GM12878 (cell line): ENCODE data around the gene MARCHF9. TPM values are rescaled to one million over a fixed set of nuclear protein-coding genes. Genes with fewer than 3 reads are reported as not detected.

ENCODE experiments used
- ATAC-seq: fragments of 200-7000 bp; cut with Tn5 transposase; 3 replicates; pipeline ENCODE4 v1.9.1; 2020; ENCODE audit warnings: mild to moderate bottlenecking, moderate library complexity
- BruUV-seq: library from RNA; stranded (reverse); fragments of 400-500 nt; replicated peaks from 2 replicates; lab custom pipeline; 2021; lab: Mats Ljungman, UMichigan
- CTCF ChIA-PET: fragments of 300-600 bp; sonication (Branson Sonifier 250); formaldehyde crosslinking; extraction: SDS; loops from one replicate; lab custom pipeline; 2021; ENCODE audit warnings: inconsistent platforms; lab: Yijun Ruan, JAX
- POLR2A ChIA-PET: fragments of 350-600 bp; formaldehyde crosslinking; extraction: SDS; loops from one replicate; lab custom pipeline; 2021; ENCODE audit warnings: inconsistent platforms; lab: Charles Lee
- RAD21 ChIA-PET: fragments of 300-600 bp; sonication (Branson Sonifier 250); formaldehyde crosslinking; loops from one replicate; lab custom pipeline; 2023; ENCODE audit warnings: antibody characterized with exemption; ENCODE audit not compliant: unreplicated experiment; lab: Charles Lee
- SMC1A ChIA-PET: fragments of 300-600 bp; sonication (Branson Sonifier 250); formaldehyde crosslinking; loops from one replicate; lab custom pipeline; 2023; ENCODE audit not compliant: unreplicated experiment, uncharacterized antibody; lab: Charles Lee
- DNase-seq: peaks from one replicate; pipeline ENCODE4 v3.0.0-alpha.2; 2011; ENCODE audit warnings: low read depth, low spot score
- FAIRE-seq: peaks from 3 replicates; lab custom pipeline; 2011; peaks lifted over from hg19 to GRCh38; lab: Jason Lieb, UNC
- H2AFZ ChIP-seq: 2 replicates; pipeline ENCODE4 v1.6.0; 2011; ENCODE audit warnings: low read depth, low read length, control low read depth; ENCODE audit not compliant: control insufficient read depth
- H3K27ac ChIP-seq: 2 replicates; pipeline ENCODE4 v1.5.1; 2011; ENCODE audit warnings: control low read depth; ENCODE audit not compliant: control insufficient read depth, insufficient read depth
- H3K27me3 ChIP-seq, 2 experiments: replicated peaks in 1 of 2; 2 replicates each; pipeline versions ENCODE4 v1.6.0 to v1.6.1; 2011; ENCODE audit warnings: low read length in 1 of 2; ENCODE audit not compliant: control insufficient read depth in 2 of 2, insufficient read depth in 2 of 2
- H3K36me3 ChIP-seq, 2 experiments: 2 replicates each; pipeline ENCODE4 v1.5.1; 2011; ENCODE audit warnings: low read length in 1 of 2; ENCODE audit not compliant: control insufficient read depth in 2 of 2, insufficient read depth in 2 of 2
- H3K4me1 ChIP-seq: 2 replicates; pipeline ENCODE4 v1.6.1; 2011; ENCODE audit warnings: mild to moderate bottlenecking, low read length, moderate library complexity, mixed read lengths; ENCODE audit not compliant: control insufficient read depth, insufficient read depth
- H3K4me2 ChIP-seq: 2 replicates; pipeline ENCODE4 v1.6.0; 2011; ENCODE audit warnings: control low read depth; ENCODE audit not compliant: control insufficient read depth, insufficient read depth
- H3K4me3 ChIP-seq: fragments of 200-600 bp; sonication (generic); 2 replicates; pipeline ENCODE4 v1.5.1; 2016
- H3K79me2 ChIP-seq: 2 replicates; pipeline ENCODE4 v1.6.0; 2011; ENCODE audit warnings: low read length; ENCODE audit not compliant: control insufficient read depth, insufficient read depth
- H3K9ac ChIP-seq: 2 replicates; pipeline ENCODE4 v1.8.0; 2011; ENCODE audit warnings: low read length, control low read depth, mixed read lengths; ENCODE audit not compliant: control insufficient read depth, insufficient read depth
- H3K9me3 ChIP-seq: replicated peaks from 3 replicates; pipeline ENCODE4 v1.5.1; 2011; ENCODE audit warnings: mild to moderate bottlenecking, low read length; ENCODE audit not compliant: control insufficient read depth, insufficient read depth
- H4K20me1 ChIP-seq: 2 replicates; pipeline ENCODE4 v1.6.0; 2011; ENCODE audit not compliant: control insufficient read depth, insufficient read depth
- EGR1 ChIP-seq, 2 experiments: IDR thresholded peaks; 1 replicate in 1 of 2; 2 replicates in 1 of 2; pipeline ENCODE4 v1.6.1; 2011 to 2012; ENCODE audit warnings: low read depth in 2 of 2, low read length in 2 of 2, borderline replicate concordance in 1 of 2, mild to moderate bottlenecking in 1 of 2, moderate library complexity in 1 of 2
- FOXK2 ChIP-seq: fragments of 450-650 bp; IDR thresholded peaks from 2 replicates; pipeline ENCODE4 v1.6.1; 2017; ENCODE audit warnings: mild to moderate bottlenecking, moderate library complexity
- MLLT1 ChIP-seq: fragments of 450-650 bp; IDR thresholded peaks from 2 replicates; pipeline ENCODE4 v1.6.1; 2016; ENCODE audit warnings: mild to moderate bottlenecking
- MTA3 ChIP-seq: IDR thresholded peaks from 2 replicates; pipeline ENCODE4 v1.6.1; 2012; ENCODE audit warnings: low read length, inconsistent platforms, borderline replicate concordance
- NBN ChIP-seq: fragments of 450-650 bp; IDR thresholded peaks from 2 replicates; pipeline ENCODE4 v1.6.1; 2016
- POLR2AphosphoS2 ChIP-seq: IDR thresholded peaks from 2 replicates; pipeline ENCODE4 v1.6.1; 2011; ENCODE audit warnings: low read depth, mild to moderate bottlenecking, low read length, improper control_type of control experiment, moderate library complexity
- RBBP5 ChIP-seq: fragments of 200-600 bp; sonication (generic); conservative IDR thresholded peaks from 2 replicates; pipeline ENCODE4 v1.6.1; 2016
- RELA ChIP-seq: fragments of 450-650 bp; IDR thresholded peaks from 2 replicates; pipeline ENCODE4 v1.8.0; 2014; ENCODE audit warnings: borderline replicate concordance; ENCODE audit not compliant: partially characterized antibody
- SPI1 ChIP-seq: IDR thresholded peaks from 2 replicates; pipeline ENCODE4 v1.6.1; 2011; ENCODE audit warnings: low read depth, mild to moderate bottlenecking, low read length, moderate library complexity, borderline replicate concordance; ENCODE audit not compliant: insufficient read depth
- SUPT20H ChIP-seq: IDR thresholded peaks from 2 replicates; pipeline ENCODE4 v1.6.1; 2011; ENCODE audit warnings: low read depth, mild to moderate bottlenecking, low read length, moderate library complexity, borderline replicate concordance; ENCODE audit not compliant: control insufficient read depth
- ZNF274 ChIP-seq: IDR thresholded peaks from one replicate; pipeline ENCODE4 v1.8.0; 2011; ENCODE audit not compliant: insufficient read length, insufficient read depth
- WGBS: methylation state at CpG from one replicate; pipeline ENCODE4 v1.1.6; 2016; ENCODE audit warnings: low lambda C conversion rate; ENCODE audit not compliant: insufficient replicate concordance, insufficient coverage; ENCODE audit errors: missing lambda C conversion rate; 5-methylcytosine and 5-hydroxymethylcytosine counted together
- in situ Hi-C: fragments of 300-500 bp; cut with MboI; formaldehyde crosslinking; loops from 9 replicates; pipeline ENCODE4 v1.14.3; 2018; ENCODE audit warnings: mixed read lengths
- intact Hi-C: fragments of 100-400 bp; cut with micrococcal nuclease; formaldehyde crosslinking; loops from one replicate; pipeline ENCODE4 v1.14.2; 2022; ENCODE audit not compliant: unreplicated experiment
- polyA plus RNA-seq, 11 experiments: library from polyadenylated mRNA; depleted of rRNA in 4 of 11; unstranded in 6 of 11; stranded (reverse) in 5 of 11; fragments of >200 nt; fragmentation: Nextera tagmentation in 4 of 11; fragmentation: Illumina TruSeq in 1 of 11; extraction: Ambion mirVana in 4 of 11; extraction: Trizol in 1 of 11; gene quantifications; 1 replicate in 1 of 11; 2 replicates in 10 of 11; pipeline versions ENCODE4 v1.2.1 to v1.2.3, GENCODE V29; 2011 to 2016; ENCODE audit warnings: inconsistent platforms in 2 of 11, missing spikeins in 2 of 11, low read depth in 1 of 11
- total RNA-seq, 4 experiments: library from RNA; depleted of rRNA in 3 of 4; stranded (reverse); fragments of >200 nt in 3 of 4; fragmentation: Illumina TruSeq in 1 of 4; extraction: Trizol in 1 of 4; gene quantifications; 2 replicates each; pipeline versions ENCODE4 v1.2.1 to v1.2.3, GENCODE V29; 2013 to 2021

MARCHF9 gene
- total and polyA plus RNA-seq, 10 of the 15 experiments (the other 5 are each of a cell fraction or from before 2014, with no cell fraction given) = 2.4 to 29.3 (median 13.0) TPM

DNA sequence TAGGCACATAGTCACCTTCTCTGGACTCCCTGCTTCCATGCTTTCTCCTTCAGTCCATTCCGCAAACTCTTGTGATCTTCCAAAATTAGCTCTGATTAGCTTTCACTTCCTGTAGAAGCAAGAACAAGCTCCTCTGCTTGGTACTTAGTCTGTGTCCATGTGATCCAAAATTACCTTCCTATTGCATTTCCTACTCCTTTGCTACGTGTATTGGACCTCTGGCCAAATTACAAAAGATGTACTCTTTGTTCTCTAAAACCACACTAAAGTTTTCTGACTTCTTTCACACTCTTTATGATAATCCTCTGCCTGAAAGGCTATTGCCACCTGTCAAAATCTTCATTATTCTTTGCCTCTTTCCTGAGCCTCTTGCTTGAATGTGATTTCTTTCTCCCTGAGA is 26.9 kb downstream of the MARCHF9 start:
- intact Hi-C loops (loop anchor here (1.0 kb wide), 1 partner anchor 124 kb away; no protein-coding TSS in a partner anchor), in situ Hi-C loops (no loop called here)
- H3K27me3 ChIP-seq = no peaks in the 10 kb centered on the region
- H3K79me2 ChIP-seq = peaks cover 15% of the 10 kb centered on the region
- RAD21 ChIA-PET = interaction anchor here (0.7 to 1.3 kb wide), 5 partner anchors 9 to 160 kb away, joined by 3 to 5 read pairs (median 4); partner anchors contain the start of genes ATP23, CYP27B1, EEF1AKMT3 and METTL1
- CTCF ChIA-PET = interaction anchor here (0.6 to 2.1 kb wide), 12 partner anchors 9 to 189 kb away, joined by 3 to 16 read pairs (median 5); partner anchors contain the start of genes EEF1AKMT3 and METTL1
- peak overlapping the region; percentile 46; the same call in 1 of the 2 replicates for H3K4me2 ChIP-seq
- no peak overlapping the region for H3K4me3 ChIP-seq
- H3K9me3 ChIP-seq = no peaks in the 10 kb centered on the region
- H3K9ac ChIP-seq = no peak overlapping the region
- BruUV-seq = no TSS peak
- peaks cover 0 to 8% of the 10 kb centered on the region in 2 experiments; a peak in 3 of 4 replicates for H3K36me3 ChIP-seq
- peak overlapping the region; percentile 67 for H2AFZ ChIP-seq
- 14% methylated on average over 2 of the region's 2 CpGs for WGBS
- DNase-seq (no peak), ATAC-seq (peak; percentile 6; the same call in 2 of the 3 replicates), FAIRE-seq (no peak)
- peak overlapping the region; percentile 22; the same call in 1 of the 2 replicates for H3K27ac ChIP-seq
- TF ChIP-seq POLR2AphosphoS2 = no peak
- TF ChIP-seq SPI1 = no peak
- no peak for TF ChIP-seq EGR1 (IDR thresholded peaks at IDR 0.05; ENCODE audit: borderline replicate concordance in 1 of 2, low read depth in 2 of 2, low read length in 2 of 2)
- no peak for TF ChIP-seq MLLT1
- TF ChIP-seq RBBP5 = no peak
- no peak for TF ChIP-seq NBN
- no peak for TF ChIP-seq RELA
- no peak for TF ChIP-seq SUPT20H
- no peak for TF ChIP-seq FOXK2
- TF ChIP-seq ZNF274 = no peak
- TF ChIP-seq MTA3 = no peak
- H3K4me1 ChIP-seq = peaks cover 8% of the 10 kb centered on the region; the same call in 1 of the 2 replicates
- SMC1A ChIA-PET = interaction anchor here (1.0 to 2.3 kb wide), 8 partner anchors 11 to 323 kb away, joined by 3 to 6 read pairs (median 3); partner anchors contain the start of genes GLI1 and TSPAN31
- H4K20me1 ChIP-seq = no peaks in the 10 kb centered on the region
- POLR2A ChIA-PET = interaction anchor here (0.6 kb wide), 2 partner anchors 29 to 130 kb away, joined by 3 to 4 read pairs; partner anchors contain the start of gene CDK4
